ENCODE results near the gene MMADHC. TPM values are rescaled to one million over a fixed set of nuclear protein-coding genes. Genes with fewer than 3 reads are reported as not detected.
A peak's percentile ranks its signal among the peaks of the same experiment; 100 is the strongest.

The MMADHC gene
- polyA plus RNA-seq, result 106 TPM

DNA sequence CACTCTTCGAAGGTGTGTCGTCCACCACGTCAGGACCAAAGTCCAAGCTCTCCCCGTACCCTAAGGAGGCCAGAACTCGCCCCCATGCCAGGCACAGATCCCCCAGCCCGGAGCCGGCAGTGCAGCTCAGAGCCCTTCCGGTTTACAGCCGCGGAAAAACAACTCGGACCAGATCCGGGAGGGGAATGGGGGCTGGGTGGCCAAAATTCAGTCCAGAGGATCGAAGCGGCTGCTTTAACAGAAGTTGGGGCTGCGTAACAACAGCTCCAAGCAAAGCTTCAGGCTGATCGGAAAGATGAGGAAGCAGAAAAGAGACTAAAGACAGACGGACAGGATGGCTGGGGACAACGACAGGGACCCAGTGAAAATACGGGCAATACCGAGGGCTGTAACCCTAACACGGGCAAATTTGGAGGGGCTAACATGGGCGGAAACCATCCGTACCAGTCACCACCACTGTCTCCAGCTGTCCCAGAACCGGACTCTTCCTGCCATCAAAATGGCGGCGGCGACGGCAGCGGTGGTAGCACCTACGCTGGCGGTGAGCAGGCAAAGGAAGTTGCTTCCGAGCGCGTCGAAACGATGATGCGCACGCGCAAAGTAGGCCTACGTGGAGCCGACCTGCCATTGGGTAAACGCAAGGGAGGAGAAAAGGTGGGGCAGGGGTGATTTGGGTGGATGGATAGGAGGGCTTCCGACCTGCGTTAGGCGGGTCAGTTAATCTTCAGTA lies at the start of gene MMADHC:
Gene MMADHC, minus strand, starts transcription at position 556 of the 730 bp plus-strand sequence. CDS start 678 bp downstream, outside the sequence.
- peak within 1 kb of the TSS; percentile 93 to 99 (median 96) for H3K4me3 Mint-ChIP-seq
- H3K27ac Mint-ChIP-seq, result peak within 1 kb of the TSS; percentile 87 to 100 (median 97)
- H3K9me3 Mint-ChIP-seq, result no peaks in the 10 kb centered on the region
- peaks cover 22 to 33% (median 31%) of the 10 kb centered on the region in 3 donors for H3K4me1 Mint-ChIP-seq
- peaks cover 4% of the 10 kb centered on the region for H3K36me3 Mint-ChIP-seq
- peaks cover 7% of the 10 kb centered on the region for H3K27me3 Mint-ChIP-seq

DNA sequence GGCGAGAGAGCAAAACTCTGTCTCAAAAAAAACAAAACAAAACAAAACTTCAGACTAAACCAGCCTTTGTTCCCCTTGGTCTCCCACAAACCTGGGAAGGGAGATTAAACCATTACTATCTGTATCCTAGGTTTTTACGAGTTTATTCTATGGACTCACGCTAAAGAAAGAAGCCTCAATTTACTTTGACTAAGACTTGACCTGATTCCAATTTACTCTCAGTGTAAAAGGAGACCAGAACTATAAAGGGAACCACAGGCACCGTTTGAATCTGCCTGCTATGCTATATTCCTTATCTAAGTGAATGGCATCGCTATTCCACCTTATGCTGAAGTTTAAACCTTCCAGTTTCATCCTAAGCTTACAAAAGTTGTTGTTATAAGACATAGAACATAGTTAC lies 46.5 kb upstream of the MMADHC start:
- no peaks in the 10 kb centered on the region for H3K36me3 Mint-ChIP-seq
- peaks cover 0 to 1% (median 0%) of the 10 kb centered on the region in 3 donors for H3K4me1 Mint-ChIP-seq
- H3K27me3 Mint-ChIP-seq, result no peaks in the 10 kb centered on the region
- H3K4me3 Mint-ChIP-seq, result no peak overlapping the region
- H3K9me3 Mint-ChIP-seq, result peaks cover 0 to 9% (median 0%) of the 10 kb centered on the region in 3 donors
- no peak overlapping the region for H3K27ac Mint-ChIP-seq

DNA sequence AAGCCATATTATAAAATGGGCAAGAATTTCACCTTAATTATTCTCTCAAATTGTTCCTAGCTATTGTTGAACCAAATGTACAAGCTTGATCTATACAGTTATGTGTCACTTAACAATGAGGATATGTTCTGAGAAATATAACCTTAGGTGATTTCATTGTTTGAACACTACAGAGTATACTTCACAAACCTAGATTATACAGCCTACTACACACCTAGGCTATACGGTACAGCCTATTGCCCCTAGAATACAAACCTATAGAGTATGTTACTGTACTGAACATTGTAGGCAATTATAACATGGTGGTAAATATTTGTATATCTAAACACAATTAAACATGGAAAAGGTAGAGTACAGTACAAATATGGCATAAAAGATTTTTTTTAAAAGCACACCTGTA lies 42.9 kb upstream of the MMADHC start:
- no peak overlapping the region for H3K27ac Mint-ChIP-seq
- H3K9me3 Mint-ChIP-seq, result no peaks in the 10 kb centered on the region
- H3K4me3 Mint-ChIP-seq, result no peak overlapping the region
- peaks cover 0 to 5% (median 3%) of the 10 kb centered on the region in 3 donors for H3K4me1 Mint-ChIP-seq
- no peaks in the 10 kb centered on the region for H3K36me3 Mint-ChIP-seq
- H3K27me3 Mint-ChIP-seq, result no peaks in the 10 kb centered on the region

DNA sequence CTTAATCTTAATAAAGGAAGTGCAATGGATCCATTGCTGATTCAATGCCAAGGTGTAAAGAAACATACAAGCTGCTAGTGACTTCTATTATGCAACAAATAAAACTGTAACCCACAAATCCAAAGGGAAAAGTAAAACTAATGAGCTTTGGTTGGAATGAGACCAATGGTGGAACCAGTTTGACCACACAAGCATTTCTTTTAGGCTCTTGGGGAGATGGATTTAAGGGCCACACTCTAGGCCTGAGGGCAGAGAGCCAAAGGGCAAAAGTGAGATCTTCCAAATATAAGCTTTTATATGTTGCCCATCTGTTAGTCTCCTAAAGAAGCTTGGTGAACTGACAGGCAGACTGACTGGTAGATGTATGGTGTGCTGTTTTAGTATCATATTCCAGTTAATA lies 41.5 kb upstream of the MMADHC start:
- Mint-ChIP-seq H3K9me3 (no peaks in the 10 kb centered on the region), H3K27me3 (peaks cover 3% of the 10 kb centered on the region), H3K27ac (no peak overlapping the region), H3K4me1 (peaks cover 0 to 5% (median 2%) of the 10 kb centered on the region in 3 donors), H3K36me3 (no peaks in the 10 kb centered on the region), H3K4me3 (no peak overlapping the region)

DNA sequence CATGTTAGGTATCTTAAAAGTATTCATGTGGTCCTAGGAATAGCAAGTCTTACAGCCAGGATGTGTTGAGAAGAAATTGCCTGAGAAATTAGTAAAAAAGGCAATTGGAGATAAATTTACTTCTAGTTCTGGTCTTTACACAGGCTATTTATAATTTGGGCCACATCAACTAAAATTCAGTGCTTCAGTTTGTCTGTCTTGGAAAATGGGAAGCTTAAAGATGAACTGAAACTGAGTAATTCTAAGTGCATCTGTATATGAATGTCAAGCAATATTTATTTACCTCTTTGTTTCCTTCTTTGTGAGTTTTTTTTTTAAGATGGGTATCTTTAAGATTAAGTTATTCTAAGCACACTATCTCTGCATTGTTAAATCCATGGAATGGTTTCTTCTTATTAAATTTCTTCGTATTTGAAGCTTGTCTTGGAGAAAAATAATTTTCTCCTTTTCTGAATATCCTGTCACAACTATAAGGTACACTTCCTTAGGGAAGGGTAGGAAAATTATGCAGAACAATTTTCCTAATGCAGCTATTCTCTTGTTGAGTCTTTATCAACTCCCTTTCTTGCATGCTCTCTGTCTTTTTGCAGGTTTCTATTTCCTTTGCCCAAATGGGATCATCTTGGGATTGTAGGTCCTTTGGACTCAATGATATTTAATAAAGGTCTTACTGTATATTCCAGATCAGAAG lies 39.7 kb upstream of the MMADHC start:
- Mint-ChIP-seq H3K4me1 (peaks cover 0 to 5% (median 2%) of the 10 kb centered on the region in 3 donors), H3K9me3 (no peaks in the 10 kb centered on the region), H3K27ac (no peak overlapping the region), H3K27me3 (peaks cover 5% of the 10 kb centered on the region), H3K4me3 (no peak overlapping the region), H3K36me3 (no peaks in the 10 kb centered on the region)

DNA sequence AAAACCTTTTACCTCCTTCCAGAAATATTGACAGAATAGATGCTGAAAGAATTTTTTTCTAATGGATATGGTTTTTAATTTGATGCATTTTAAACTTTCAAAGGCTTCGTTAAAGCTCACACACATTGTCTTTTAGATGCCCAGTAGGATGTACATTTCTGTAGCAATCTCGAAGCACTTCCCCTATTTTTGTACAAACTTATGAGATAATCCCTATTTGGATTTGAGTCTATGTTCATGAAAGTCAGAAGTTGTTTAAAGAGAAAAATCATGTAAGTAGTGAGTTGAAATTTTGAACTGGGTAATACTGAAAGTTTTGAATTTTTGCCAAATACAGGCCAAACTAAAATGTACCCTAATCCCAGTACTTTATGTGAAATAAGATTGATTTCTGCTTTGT lies 38.1 kb upstream of the MMADHC start:
- H3K4me1 Mint-ChIP-seq, result peaks cover 0 to 5% (median 2%) of the 10 kb centered on the region in 3 donors
- H3K27me3 Mint-ChIP-seq, result peaks cover 9% of the 10 kb centered on the region
- H3K36me3 Mint-ChIP-seq, result no peaks in the 10 kb centered on the region
- H3K9me3 Mint-ChIP-seq, result no peaks in the 10 kb centered on the region
- H3K27ac Mint-ChIP-seq, result no peak overlapping the region
- no peak overlapping the region for H3K4me3 Mint-ChIP-seq

DNA sequence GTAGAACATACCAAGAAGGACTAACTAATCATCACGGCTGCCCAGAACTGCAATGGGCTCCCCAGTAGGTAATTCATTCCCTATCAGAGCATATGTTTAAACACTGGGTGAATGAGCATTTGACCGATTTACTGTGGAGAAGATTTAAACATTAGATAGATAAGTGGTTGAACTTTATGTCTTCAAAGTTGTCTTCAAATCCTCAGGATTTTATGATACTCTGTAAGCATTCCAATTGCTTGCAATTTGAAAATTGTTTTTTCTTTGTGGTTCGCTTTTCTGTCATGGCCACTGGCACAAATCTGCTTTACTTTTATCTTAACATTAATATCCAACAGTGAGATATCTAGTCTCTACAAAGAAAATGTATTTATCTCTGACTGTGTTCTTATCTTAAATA lies 37.7 kb upstream of the MMADHC start:
- peaks cover 10% of the 10 kb centered on the region for H3K27me3 Mint-ChIP-seq
- no peak overlapping the region for H3K4me3 Mint-ChIP-seq

DNA sequence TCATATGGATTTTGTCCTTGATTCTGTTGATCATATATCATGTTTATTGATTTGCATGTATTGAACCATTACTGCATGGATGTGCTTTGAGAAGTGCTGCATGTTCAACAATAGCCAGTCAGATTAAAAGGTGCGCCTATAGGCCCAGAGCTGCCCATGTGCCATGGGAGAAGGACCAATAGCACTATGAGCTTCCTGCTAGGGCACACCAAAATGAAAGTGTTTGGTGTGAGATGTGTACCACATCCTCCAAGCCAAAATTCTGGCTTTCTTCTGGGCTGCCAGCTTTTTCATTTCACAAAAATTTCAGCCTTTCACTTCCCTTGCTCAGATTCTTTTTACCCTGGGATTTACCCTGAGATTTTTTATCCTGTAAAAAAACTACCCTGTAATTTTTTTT lies 34.8 kb upstream of the MMADHC start:
- H3K27me3 Mint-ChIP-seq, result peaks cover 16% of the 10 kb centered on the region
- H3K4me3 Mint-ChIP-seq, result no peak overlapping the region
- no peaks in the 10 kb centered on the region for H3K36me3 Mint-ChIP-seq
- no peak overlapping the region for H3K27ac Mint-ChIP-seq
- no peaks in the 10 kb centered on the region for H3K9me3 Mint-ChIP-seq
- peaks cover 0 to 5% (median 2%) of the 10 kb centered on the region in 3 donors for H3K4me1 Mint-ChIP-seq

More for the DNA sequence above, 37.7 kb upstream of the MMADHC start:
- no peaks in the 10 kb centered on the region for H3K9me3 Mint-ChIP-seq
- peaks cover 0 to 5% (median 2%) of the 10 kb centered on the region in 3 donors for H3K4me1 Mint-ChIP-seq
- no peak overlapping the region for H3K27ac Mint-ChIP-seq
- H3K36me3 Mint-ChIP-seq, result no peaks in the 10 kb centered on the region

DNA sequence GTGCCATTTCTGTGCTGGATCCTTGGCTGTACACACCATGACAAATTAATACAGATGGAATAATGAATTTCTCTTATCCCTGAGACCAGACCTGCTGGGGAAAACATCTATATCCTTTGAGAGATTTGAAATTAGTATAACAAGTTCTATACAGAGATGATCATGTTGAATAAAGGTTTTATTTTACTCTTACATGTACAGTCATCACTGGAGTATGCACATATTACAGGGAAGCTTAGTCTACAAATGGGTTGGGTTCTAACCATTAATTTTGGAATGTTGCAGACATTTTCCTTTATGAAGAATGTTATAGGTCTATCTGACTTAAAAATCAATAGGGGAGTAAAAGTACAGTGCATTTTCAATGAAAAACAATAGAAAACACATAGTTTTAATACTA lies 29.9 kb upstream of the MMADHC start:
- no peaks in the 10 kb centered on the region for H3K9me3 Mint-ChIP-seq
- H3K4me1 Mint-ChIP-seq, result no peaks in the 10 kb centered on the region
- H3K27me3 Mint-ChIP-seq, result peaks cover 12% of the 10 kb centered on the region
- no peak overlapping the region for H3K4me3 Mint-ChIP-seq
- no peak overlapping the region for H3K27ac Mint-ChIP-seq
- H3K36me3 Mint-ChIP-seq, result no peaks in the 10 kb centered on the region

DNA sequence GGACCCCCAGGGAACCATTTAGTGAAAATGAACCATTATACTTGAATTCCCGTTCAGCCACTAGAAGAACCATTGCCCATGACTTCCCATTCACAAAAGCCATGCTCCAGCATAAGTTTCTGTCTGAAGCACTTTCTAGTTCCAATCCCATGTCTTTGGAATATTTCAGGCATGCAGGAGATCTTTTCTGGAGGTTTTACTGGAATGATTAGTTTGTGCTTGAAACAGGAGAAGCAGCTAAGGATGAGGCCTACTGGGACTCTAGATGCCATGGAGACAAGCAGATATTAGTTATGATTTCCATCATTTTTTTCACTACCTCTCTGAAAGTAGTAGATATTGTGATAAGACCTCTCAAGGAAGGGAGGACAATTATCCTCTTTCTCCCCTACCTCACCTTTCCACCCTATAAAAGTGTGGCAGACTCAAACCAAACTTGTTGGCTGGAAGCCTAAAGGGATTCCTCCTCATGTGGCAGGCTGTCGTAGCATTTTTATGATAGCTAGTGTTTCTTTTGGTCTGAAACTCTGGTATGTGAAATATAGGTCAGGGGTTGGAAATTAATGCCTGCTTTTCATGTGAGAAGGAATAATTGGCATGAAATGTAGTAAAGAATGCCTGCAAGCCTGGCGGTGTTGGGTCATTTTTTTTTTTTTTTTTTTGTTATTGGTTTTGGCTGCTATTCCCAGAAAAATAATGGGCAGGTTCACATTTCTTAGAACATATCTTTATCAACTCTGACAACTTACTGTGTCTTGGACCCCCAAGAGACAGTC lies 29.3 kb upstream of the MMADHC start:
- H3K4me3 Mint-ChIP-seq, result no peak overlapping the region
- H3K27ac Mint-ChIP-seq, result peak overlapping the region in 1 of 3 donors; percentile 27
- no peaks in the 10 kb centered on the region for H3K9me3 Mint-ChIP-seq
- H3K36me3 Mint-ChIP-seq, result no peaks in the 10 kb centered on the region
- H3K4me1 Mint-ChIP-seq, result no peaks in the 10 kb centered on the region
- H3K27me3 Mint-ChIP-seq, result peaks cover 12% of the 10 kb centered on the region

DNA sequence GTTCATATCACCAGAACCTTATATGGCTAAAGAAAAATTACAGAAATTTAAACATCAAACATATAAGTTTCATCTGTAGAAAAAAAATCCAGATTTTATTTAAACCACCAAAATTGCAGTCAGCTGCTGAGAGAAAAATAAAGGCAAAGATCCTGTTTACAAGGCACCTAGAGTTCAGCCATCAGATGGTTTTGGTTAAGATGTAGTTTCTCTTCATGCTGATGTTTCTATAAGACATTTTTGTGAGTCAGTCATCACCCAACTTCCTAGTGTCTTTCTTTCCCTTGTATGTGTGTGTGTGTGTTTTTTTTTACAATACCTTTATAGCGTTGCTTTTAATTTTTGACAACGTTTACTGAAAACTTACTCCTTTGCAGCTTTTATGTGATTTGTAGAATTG lies 26.1 kb upstream of the MMADHC start:
- Mint-ChIP-seq H3K4me1 (no peaks in the 10 kb centered on the region), H3K27ac (no peak overlapping the region), H3K9me3 (peaks cover 0 to 4% (median 3%) of the 10 kb centered on the region in 3 donors), H3K27me3 (peaks cover 4% of the 10 kb centered on the region), H3K4me3 (no peak overlapping the region), H3K36me3 (no peaks in the 10 kb centered on the region)

DNA sequence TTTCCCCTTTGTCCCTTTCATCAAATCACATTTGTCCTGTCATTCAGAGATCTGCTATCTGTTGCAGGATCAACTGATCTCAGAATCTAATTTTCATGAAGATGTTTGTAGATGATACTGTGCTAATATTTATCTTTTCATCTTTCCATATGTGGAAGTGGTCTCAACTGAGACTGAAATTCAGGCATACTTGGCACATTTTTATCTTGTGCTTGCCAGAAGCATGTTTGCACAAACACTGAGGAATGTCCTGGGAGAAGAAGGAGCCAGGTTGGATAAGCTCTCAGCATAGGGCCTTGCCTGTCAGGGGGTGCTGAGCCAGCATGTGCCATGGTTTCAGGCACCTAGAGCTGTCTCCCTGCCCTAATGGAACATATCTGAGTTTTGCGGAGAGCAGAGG lies 24.5 kb upstream of the MMADHC start:
- Mint-ChIP-seq H3K27ac (no peak overlapping the region), H3K4me3 (no peak overlapping the region), H3K4me1 (no peaks in the 10 kb centered on the region), H3K36me3 (no peaks in the 10 kb centered on the region), H3K27me3 (peaks cover 4% of the 10 kb centered on the region), H3K9me3 (peaks cover 0 to 4% (median 3%) of the 10 kb centered on the region in 3 donors)

DNA sequence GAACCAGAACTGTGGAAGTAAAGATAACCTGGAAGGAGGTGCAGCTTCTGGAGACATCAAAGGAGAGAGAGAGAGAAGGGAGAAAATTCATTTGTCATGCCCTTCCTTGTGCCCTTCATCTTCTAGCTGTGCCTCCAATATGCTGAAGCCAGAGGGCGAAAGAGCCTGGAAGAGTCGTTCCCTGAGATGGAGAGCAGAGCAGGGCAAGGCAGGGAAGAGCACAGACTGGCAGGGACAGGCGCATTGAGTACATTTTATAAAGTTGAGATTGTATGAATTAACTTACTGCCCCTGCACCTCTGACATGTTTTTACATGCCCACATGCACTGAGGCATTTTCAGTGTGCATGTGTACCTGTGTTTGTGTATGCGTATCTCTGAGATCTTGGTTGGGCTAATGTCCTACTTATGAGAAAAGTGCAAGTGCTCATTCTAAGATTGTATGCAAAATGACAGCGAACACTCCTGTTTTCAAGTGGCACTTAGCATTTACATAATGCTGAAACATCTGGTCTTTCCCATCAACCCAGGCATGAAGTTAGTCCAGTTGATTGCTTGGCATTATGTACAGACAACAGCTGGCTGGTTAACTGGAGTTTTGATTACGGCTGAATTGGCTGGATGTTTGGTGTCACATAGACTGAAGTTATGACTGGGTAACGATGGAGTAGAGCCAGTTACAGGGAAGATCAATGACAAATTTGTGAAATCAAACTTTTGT lies 23.7 kb upstream of the MMADHC start:
- no peaks in the 10 kb centered on the region for H3K36me3 Mint-ChIP-seq
- H3K27me3 Mint-ChIP-seq, result peaks cover 4% of the 10 kb centered on the region
- H3K4me1 Mint-ChIP-seq, result no peaks in the 10 kb centered on the region
- no peak overlapping the region for H3K27ac Mint-ChIP-seq
- peaks cover 0 to 4% (median 3%) of the 10 kb centered on the region in 3 donors for H3K9me3 Mint-ChIP-seq
- H3K4me3 Mint-ChIP-seq, result no peak overlapping the region

DNA sequence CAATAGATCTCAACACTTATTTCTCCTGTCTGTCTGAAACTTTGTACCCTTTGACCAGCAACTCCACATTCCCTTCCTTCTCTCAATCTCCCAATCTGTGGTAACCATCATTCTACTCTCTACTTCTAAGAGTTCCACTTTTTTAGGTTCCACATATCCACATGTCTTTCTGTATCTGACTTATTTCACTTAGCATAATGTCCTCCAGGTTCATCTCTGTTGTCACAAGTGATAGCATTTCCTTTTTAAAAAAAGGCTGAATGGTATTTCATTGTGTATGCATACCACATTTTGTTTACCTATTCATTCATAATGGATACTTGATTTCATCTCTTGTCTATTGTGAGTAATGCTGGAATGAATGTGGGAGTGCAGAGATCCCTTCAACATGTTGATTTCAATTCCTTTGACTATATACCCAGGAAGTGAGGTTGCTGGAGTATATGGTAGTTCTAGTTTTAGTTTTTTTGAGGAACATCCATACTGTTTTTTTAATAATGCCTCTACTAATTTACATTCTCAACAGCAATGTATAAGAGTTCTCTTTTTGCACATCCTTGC lies 18.8 kb upstream of the MMADHC start:
- Mint-ChIP-seq H3K4me3 (no peak overlapping the region), H3K27ac (no peak overlapping the region), H3K9me3 (peaks cover 2 to 8% (median 3%) of the 10 kb centered on the region in 3 donors)

More for the DNA sequence above, 18.8 kb upstream of the MMADHC start:
- Mint-ChIP-seq H3K36me3 (peaks cover 4% of the 10 kb centered on the region), H3K4me1 (peaks cover 0 to 1% (median 0%) of the 10 kb centered on the region in 3 donors), H3K27me3 (peaks cover 7% of the 10 kb centered on the region)
